ENCODE results near the gene BOLA3. TPM values are rescaled to one million over a fixed set of nuclear protein-coding genes. Genes with fewer than 3 reads are reported as not detected.

Gene BOLA3
- total and polyA plus RNA-seq, 2 donors (not counting 3 experiments of a cell fraction or from before 2014, with no cell fraction given), result 28.7 to 42.4 TPM

DNA sequence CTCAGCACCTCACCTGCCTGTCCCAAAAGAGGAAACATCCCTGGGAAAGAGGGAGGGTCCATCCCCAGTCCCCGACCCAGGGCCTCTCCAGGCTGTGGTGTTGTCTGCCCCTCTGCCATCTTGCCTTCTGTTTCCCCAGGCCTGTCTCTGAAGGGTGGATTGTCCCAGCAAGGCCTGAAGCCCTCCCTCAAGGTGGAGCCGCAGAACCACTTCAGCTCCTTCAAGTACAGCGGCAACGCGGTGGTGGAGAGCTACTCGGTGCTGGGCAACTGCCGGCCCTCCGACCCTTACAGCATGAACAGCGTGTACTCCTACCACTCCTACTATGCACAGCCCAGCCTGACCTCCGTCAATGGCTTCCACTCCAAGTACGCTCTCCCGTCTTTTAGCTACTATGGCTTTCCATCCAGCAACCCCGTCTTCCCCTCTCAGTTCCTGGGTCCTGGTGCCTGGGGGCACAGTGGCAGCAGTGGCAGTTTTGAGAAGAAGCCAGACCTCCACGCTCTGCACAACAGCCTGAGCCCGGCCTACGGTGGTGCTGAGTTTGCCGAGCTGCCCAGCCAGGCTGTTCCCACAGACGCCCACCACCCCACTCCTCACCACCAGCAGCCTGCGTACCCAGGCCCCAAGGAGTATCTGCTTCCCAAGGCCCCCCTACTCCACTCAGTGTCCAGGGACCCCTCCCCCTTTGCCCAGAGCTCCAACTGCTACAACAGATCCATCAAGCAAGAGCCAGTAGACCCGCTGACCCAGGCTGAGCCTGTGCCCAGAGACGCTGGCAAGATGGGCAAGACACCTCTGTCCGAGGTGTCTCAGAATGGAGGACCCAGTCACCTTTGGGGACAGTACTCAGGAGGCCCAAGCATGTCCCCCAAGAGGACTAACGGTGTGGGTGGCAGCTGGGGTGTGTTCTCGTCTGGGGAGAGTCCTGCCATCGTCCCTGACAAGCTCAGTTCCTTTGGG lies 47.2 kb downstream of the BOLA3 start:
- ChIA-PET POLR2A (no interaction called here), CTCF (no interaction called here)
- H3K4me2 ChIP-seq (ENCODE audit: insufficient read depth, low read length), result no peak overlapping the region
- BruUV-seq (replicated peaks), result no TSS peak
- TF ChIP-seq MYC (IDR thresholded peaks at IDR 0.05; ENCODE audit: low read depth, low read length), result no peak
- TF ChIP-seq, protein P1, sequence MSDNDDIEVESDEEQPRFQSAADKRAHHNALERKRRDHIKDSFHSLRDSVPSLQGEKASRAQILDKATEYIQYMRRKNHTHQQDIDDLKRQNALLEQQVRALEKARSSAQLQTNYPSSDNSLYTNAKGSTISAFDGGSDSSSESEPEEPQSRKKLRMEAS (IDR thresholded peaks at IDR 0.05; ENCODE audit: insufficient read depth, insufficient read length), result no peak
- TF ChIP-seq GATA2 (IDR thresholded peaks at IDR 0.05; ENCODE audit: insufficient read depth, insufficient read length, low read depth, low read length), result no peak
- no peak for TF ChIP-seq EZH2 (IDR thresholded peaks at IDR 0.05; ENCODE audit: borderline replicate concordance, low read depth, low read length, severe bottlenecking)
- TF ChIP-seq JUN (IDR thresholded peaks at IDR 0.05; ENCODE audit: borderline replicate concordance, insufficient read depth, insufficient read length, low read depth), result no peak
- TF ChIP-seq FOS (IDR thresholded peaks at IDR 0.05; ENCODE audit: borderline replicate concordance, insufficient read depth, low read length), result no peak
- no peak for TF ChIP-seq POLR2A (IDR thresholded peaks at IDR 0.05; ENCODE audit: low read depth, low read length)
- no peak for TF ChIP-seq POLR2AphosphoS5 (IDR thresholded peaks at IDR 0.05; ENCODE audit: insufficient read depth, low read depth, low read length)
- no peak for TF ChIP-seq CTCF (IDR thresholded peaks at IDR 0.05; ENCODE audit: extremely low read depth in 1 of 2, insufficient read depth in 1 of 2, low read depth in 1 of 2, low read length in 2 of 2)
- H3K27ac ChIP-seq (ENCODE audit: insufficient read depth, low read depth, low read length), result no peak overlapping the region
- no peaks in the 10 kb centered on the region for H4K20me1 ChIP-seq (replicated peaks; ENCODE audit: control insufficient read depth, extremely low read depth, insufficient read depth, low read length)
- no peaks in the 10 kb centered on the region for H3K79me2 ChIP-seq (ENCODE audit: control insufficient read depth, insufficient read depth, low read length)
- dilution Hi-C loops (cut with MboI; ENCODE audit: extremely low pct_ligation_motif_present, low sequenced_read_pairs) (no loop called here), intact Hi-C loops (cut with micrococcal nuclease) (no loop called here)
- DNase-seq (ENCODE audit: low read depth, low spot score) (no peak), FAIRE-seq (no peak)
- H3K9me3 ChIP-seq (replicated peaks; ENCODE audit: control insufficient read depth, insufficient read depth, low read length), result no peaks in the 10 kb centered on the region
- H2AFZ ChIP-seq (ENCODE audit: low read depth, low read length), result no peak overlapping the region
- no peak overlapping the region for H3K4me3 ChIP-seq (replicated peaks in 1 of 3; ENCODE audit: insufficient read depth in 1 of 3, low read depth in 1 of 3, low read length in 3 of 3)
- no peaks in the 10 kb centered on the region for H3K27me3 ChIP-seq (ENCODE audit: control insufficient read depth in 2 of 2, insufficient read depth in 2 of 2, low read length in 2 of 2)
- no peaks in the 10 kb centered on the region for H3K9me1 ChIP-seq (replicated peaks; ENCODE audit: control insufficient read depth, extremely low read depth, insufficient read depth, low read length)
- H3K36me3 ChIP-seq (ENCODE audit: control insufficient read depth in 2 of 2, extremely low read depth in 1 of 2, insufficient read depth in 2 of 2, low read length in 2 of 2), result peaks cover 0 to 34% of the 10 kb centered on the region in 2 experiments
- no peaks in the 10 kb centered on the region for H3K4me1 ChIP-seq (ENCODE audit: control insufficient read depth, extremely low read depth, insufficient read depth, low read length)
- no peak overlapping the region for H3K9ac ChIP-seq (replicated peaks; ENCODE audit: extremely low read depth, insufficient read depth, low read length)
